HS-27A (cell line): Measurements from ENCODE around the gene FRMD5.
A peak's percentile ranks its signal among the peaks of the same experiment; 100 is the strongest.
"Not testable (repeated sequence)": the region's sequence is repeated elsewhere in the genome, so short reads cannot be mapped to it uniquely, and the experiment has no call there.

Source experiments
- DNase-seq: peaks from one replicate; pipeline ENCODE4 v3.0.0-alpha.2; 2012; ENCODE audit warnings: low read depth, missing footprints

FRMD5 gene

GRCh38 chr15:43889042-43889441, 306.0 kb downstream of the FRMD5 start:
- DNase-seq: no peak

GRCh38 chr15:43887901-43888300, 307.2 kb downstream of the FRMD5 start:
- DNase-seq: no peak

- no peak for DNase-seq
Measured at GRCh38 chr15:43886558-43886957, 308.5 kb downstream of the FRMD5 start.

GRCh38 chr15:43883571-43883970, 311.5 kb downstream of the FRMD5 start:
- no peak for DNase-seq

- no peak for DNase-seq
Measured at GRCh38 chr15:43881944-43882343, 313.1 kb downstream of the FRMD5 start.

GRCh38 chr15:43881245-43881644, 313.8 kb downstream of the FRMD5 start:
- no peak for DNase-seq

- no peak for DNase-seq
Measured at GRCh38 chr15:43880406-43881194, 314.5 kb downstream of the FRMD5 start.

- DNase-seq: no peak
Measured at GRCh38 chr15:43879386-43880355, 315.4 kb downstream of the FRMD5 start.

GRCh38 chr15:43878446-43878845, 316.6 kb downstream of the FRMD5 start:
- DNase-seq: no peak

- DNase-seq: no peak
Measured at GRCh38 chr15:43877371-43877770, 317.7 kb downstream of the FRMD5 start.

- DNase-seq: no peak
Measured at GRCh38 chr15:43876872-43877271, 318.2 kb downstream of the FRMD5 start.

- no peak for DNase-seq
Measured at GRCh38 chr15:43873651-43874050, 321.4 kb downstream of the FRMD5 start.

- peak; percentile 11 for DNase-seq
Measured at GRCh38 chr15:43872416-43873020, 322.6 kb downstream of the FRMD5 start.

- DNase-seq: no peak
Measured at GRCh38 chr15:43871835-43872234, 323.2 kb downstream of the FRMD5 start.

- no peak for DNase-seq
Measured at GRCh38 chr15:43868406-43868805, 326.7 kb downstream of the FRMD5 start.

GRCh38 chr15:43867096-43867495, 328.0 kb downstream of the FRMD5 start:
- no peak for DNase-seq

- DNase-seq: not testable (repeated sequence)
Measured at GRCh38 chr15:43866636-43867035, 328.4 kb downstream of the FRMD5 start.

GRCh38 chr15:43859546-43859945, 335.5 kb downstream of the FRMD5 start:
- DNase-seq: no peak

- DNase-seq: no peak
Measured at GRCh38 chr15:43854801-43855200, 340.3 kb downstream of the FRMD5 start.

- no peak for DNase-seq
Measured at GRCh38 chr15:43852607-43853006, 342.5 kb downstream of the FRMD5 start.

- DNase-seq: no peak
Measured at GRCh38 chr15:43851251-43851650, 343.8 kb downstream of the FRMD5 start.

- DNase-seq: no peak
Measured at GRCh38 chr15:43845421-43845820, 349.6 kb downstream of the FRMD5 start.

- not testable (repeated sequence) for DNase-seq
Measured at GRCh38 chr15:43832485-43832884, 362.6 kb downstream of the FRMD5 start.
